Testis (tissue), 2 donors: Measurements from ENCODE around the gene SKI.

ENCODE experiments used
- POLR2A ChIP-seq: fragments of 450-650 bp; IDR thresholded peaks from one replicate; pipeline ENCODE4 v1.6.1; 2017; ENCODE audit warnings: antibody characterized with exemption, mild to moderate bottlenecking, moderate library complexity
- TF ChIP-seq, protein P1 (sequence below), 3 experiments: fragments of 450-650 bp in 2 of 3; fragments of 200-600 bp in 1 of 3; sonication (generic) in 1 of 3; IDR thresholded peaks; one replicate each; pipeline ENCODE4 v1.5.1; 2016 to 2019; ENCODE audit warnings: antibody characterized with exemption in 3 of 3, mild to moderate bottlenecking in 2 of 3, moderate library complexity in 1 of 3

GRCh38 chr1:2274231-2274928 lies 46.3 kb downstream of the SKI start:
- TF ChIP-seq POLR2A: no peak
- TF ChIP-seq, protein P1, sequence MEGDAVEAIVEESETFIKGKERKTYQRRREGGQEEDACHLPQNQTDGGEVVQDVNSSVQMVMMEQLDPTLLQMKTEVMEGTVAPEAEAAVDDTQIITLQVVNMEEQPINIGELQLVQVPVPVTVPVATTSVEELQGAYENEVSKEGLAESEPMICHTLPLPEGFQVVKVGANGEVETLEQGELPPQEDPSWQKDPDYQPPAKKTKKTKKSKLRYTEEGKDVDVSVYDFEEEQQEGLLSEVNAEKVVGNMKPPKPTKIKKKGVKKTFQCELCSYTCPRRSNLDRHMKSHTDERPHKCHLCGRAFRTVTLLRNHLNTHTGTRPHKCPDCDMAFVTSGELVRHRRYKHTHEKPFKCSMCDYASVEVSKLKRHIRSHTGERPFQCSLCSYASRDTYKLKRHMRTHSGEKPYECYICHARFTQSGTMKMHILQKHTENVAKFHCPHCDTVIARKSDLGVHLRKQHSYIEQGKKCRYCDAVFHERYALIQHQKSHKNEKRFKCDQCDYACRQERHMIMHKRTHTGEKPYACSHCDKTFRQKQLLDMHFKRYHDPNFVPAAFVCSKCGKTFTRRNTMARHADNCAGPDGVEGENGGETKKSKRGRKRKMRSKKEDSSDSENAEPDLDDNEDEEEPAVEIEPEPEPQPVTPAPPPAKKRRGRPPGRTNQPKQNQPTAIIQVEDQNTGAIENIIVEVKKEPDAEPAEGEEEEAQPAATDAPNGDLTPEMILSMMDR (IDR thresholded peaks at IDR 0.05): no peak
